KMS-11 (cell line): Measurements from ENCODE around the gene MAMDC4.

ENCODE experiments used
- H2AFZ ChIP-seq: fragments of 200-600 bp; sonication (generic); 2 replicates; pipeline ENCODE4 v1.6.1; 2016; ENCODE audit warnings: antibody characterized with exemption, mixed run types, low read depth
- H3K27ac ChIP-seq: fragments of 200-600 bp; sonication (generic); 2 replicates; pipeline ENCODE4 v1.6.1; 2016; ENCODE audit warnings: mild to moderate bottlenecking, mixed run types
- H3K27me3 ChIP-seq: fragments of 200-600 bp; sonication (generic); 2 replicates; pipeline ENCODE4 v1.6.1; 2017; ENCODE audit warnings: mild to moderate bottlenecking, low read depth, mixed run types, moderate library complexity; ENCODE audit not compliant: insufficient read depth
- H3K36me3 ChIP-seq: fragments of 200-600 bp; sonication (generic); 2 replicates; pipeline ENCODE4 v1.6.1; 2017; ENCODE audit warnings: mild to moderate bottlenecking, mixed run types; ENCODE audit not compliant: insufficient read depth
- H3K4me1 ChIP-seq: fragments of 200-600 bp; sonication (generic); 2 replicates; pipeline ENCODE4 v1.6.1; 2016; ENCODE audit warnings: mild to moderate bottlenecking, low read depth, mixed run types; ENCODE audit not compliant: poor library complexity, severe bottlenecking
- H3K4me2 ChIP-seq: fragments of 200-600 bp; sonication (generic); 2 replicates; pipeline ENCODE4 v1.7.0; 2016; ENCODE audit warnings: mild to moderate bottlenecking, mixed run types
- H3K4me3 ChIP-seq: fragments of 200-600 bp; sonication (generic); IDR thresholded peaks from 2 replicates; pipeline ENCODE4 v1.6.1; 2017; ENCODE audit warnings: low read depth, low read length, mixed read lengths; ENCODE audit not compliant: insufficient read depth
- H3K79me2 ChIP-seq: fragments of 200-600 bp; sonication (generic); 2 replicates; pipeline ENCODE4 v1.6.1; 2016; ENCODE audit warnings: low read depth, mixed run types; ENCODE audit not compliant: insufficient read depth
- H3K9ac ChIP-seq: fragments of 200-600 bp; sonication (generic); 2 replicates; pipeline ENCODE4 v1.6.1; 2016; ENCODE audit warnings: mild to moderate bottlenecking, mixed run types
- H4K20me1 ChIP-seq: fragments of 200-600 bp; sonication (generic); 2 replicates; pipeline ENCODE4 v1.6.1; 2016; ENCODE audit warnings: mild to moderate bottlenecking, mixed run types; ENCODE audit not compliant: insufficient read depth
- TF ChIP-seq, protein P1 (sequence below): fragments of 200-600 bp; sonication (generic); conservative IDR thresholded peaks from 2 replicates; pipeline ENCODE4 v1.6.1; 2017; ENCODE audit warnings: low read depth, mild to moderate bottlenecking, antibody characterized with exemption, low read length, moderate library complexity, mixed read lengths

The MAMDC4 gene

DNA sequence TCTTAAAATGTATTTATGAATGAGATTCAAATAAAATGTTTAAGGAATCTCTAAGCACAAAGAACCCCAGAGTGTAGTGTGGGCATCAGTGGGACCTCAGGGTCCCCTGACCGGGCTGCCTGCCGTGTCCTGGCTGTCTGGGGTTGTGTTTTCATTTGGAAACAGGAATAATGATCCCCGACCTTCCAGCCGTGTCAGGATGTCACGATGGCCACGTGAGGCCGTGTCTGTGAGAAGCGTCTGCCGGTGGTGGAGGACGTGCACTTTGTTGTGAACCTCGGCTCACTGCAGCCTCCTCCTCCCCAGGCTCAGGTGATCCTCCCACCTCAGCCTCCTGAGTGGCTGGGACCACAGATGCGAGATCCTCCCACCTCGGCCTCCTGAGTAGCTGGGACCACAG lies 38.5 kb downstream of the MAMDC4 start:
- TF ChIP-seq, protein P1, sequence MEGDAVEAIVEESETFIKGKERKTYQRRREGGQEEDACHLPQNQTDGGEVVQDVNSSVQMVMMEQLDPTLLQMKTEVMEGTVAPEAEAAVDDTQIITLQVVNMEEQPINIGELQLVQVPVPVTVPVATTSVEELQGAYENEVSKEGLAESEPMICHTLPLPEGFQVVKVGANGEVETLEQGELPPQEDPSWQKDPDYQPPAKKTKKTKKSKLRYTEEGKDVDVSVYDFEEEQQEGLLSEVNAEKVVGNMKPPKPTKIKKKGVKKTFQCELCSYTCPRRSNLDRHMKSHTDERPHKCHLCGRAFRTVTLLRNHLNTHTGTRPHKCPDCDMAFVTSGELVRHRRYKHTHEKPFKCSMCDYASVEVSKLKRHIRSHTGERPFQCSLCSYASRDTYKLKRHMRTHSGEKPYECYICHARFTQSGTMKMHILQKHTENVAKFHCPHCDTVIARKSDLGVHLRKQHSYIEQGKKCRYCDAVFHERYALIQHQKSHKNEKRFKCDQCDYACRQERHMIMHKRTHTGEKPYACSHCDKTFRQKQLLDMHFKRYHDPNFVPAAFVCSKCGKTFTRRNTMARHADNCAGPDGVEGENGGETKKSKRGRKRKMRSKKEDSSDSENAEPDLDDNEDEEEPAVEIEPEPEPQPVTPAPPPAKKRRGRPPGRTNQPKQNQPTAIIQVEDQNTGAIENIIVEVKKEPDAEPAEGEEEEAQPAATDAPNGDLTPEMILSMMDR = no peak
- Histone ChIP-seq H2AFZ (no peak overlapping the region), H3K4me1 (peaks cover 36% of the 10 kb centered on the region), H3K27ac (no peak overlapping the region), H3K79me2 (peaks cover 94% of the 10 kb centered on the region), H3K27me3 (no peaks in the 10 kb centered on the region), H3K4me2 (no peak overlapping the region; the same call in 1 of the 2 replicates), H4K20me1 (no peaks in the 10 kb centered on the region; the same call in 1 of the 2 replicates), H3K36me3 (no peaks in the 10 kb centered on the region; the same call in 1 of the 2 replicates), H3K4me3 (no peak overlapping the region), H3K9ac (no peak overlapping the region)

DNA sequence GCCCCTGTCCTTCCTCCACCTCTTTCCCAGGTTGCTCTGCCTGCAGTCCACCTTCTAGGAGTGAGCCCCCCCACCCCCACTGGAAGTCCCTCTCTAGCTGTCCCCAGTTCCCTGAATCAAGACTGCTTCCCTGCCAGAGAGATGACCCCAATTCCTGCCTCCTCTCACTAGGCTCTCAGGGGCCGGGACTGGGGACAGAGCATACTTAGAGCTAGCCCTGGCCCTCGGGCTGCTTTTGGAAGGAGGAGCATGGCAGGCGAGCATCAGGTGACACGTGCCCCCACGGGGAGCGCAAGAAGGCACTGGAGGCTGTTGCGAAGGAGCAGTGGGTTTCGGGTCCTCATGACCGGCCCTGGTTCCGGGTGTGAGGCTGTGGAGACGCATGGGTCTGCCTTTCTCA lies 43.9 kb downstream of the MAMDC4 start:
- Histone ChIP-seq H3K4me2 (peak overlapping the region; percentile 9; the same call in 1 of the 2 replicates), H2AFZ (no peak overlapping the region), H4K20me1 (no peaks in the 10 kb centered on the region), H3K4me1 (peaks cover 74% of the 10 kb centered on the region), H3K79me2 (peaks cover 86% of the 10 kb centered on the region), H3K9ac (no peak overlapping the region), H3K27ac (peak overlapping the region; percentile 99; the same call in 1 of the 2 replicates), H3K36me3 (peaks cover 8% of the 10 kb centered on the region; the same call in 1 of the 2 replicates), H3K4me3 (no peak overlapping the region), H3K27me3 (no peaks in the 10 kb centered on the region)
- TF ChIP-seq, protein P1 = no peak

- TF ChIP-seq, protein P1 = no peak; the same call in 1 of the 2 replicates
- peaks cover 63% of the 10 kb centered on the region for H3K79me2 ChIP-seq
- H3K4me2 ChIP-seq = peak overlapping the region; percentile 83
- H3K4me1 ChIP-seq = peaks cover 91% of the 10 kb centered on the region
- peaks cover 8% of the 10 kb centered on the region; the same call in 1 of the 2 replicates for H3K36me3 ChIP-seq
- H3K27me3 ChIP-seq = no peaks in the 10 kb centered on the region
- H3K9ac ChIP-seq = no peak overlapping the region
- H3K27ac ChIP-seq = peak overlapping the region; percentile 99
- no peak overlapping the region for H2AFZ ChIP-seq
- no peaks in the 10 kb centered on the region for H4K20me1 ChIP-seq
- H3K4me3 ChIP-seq = no peak overlapping the region
Observed at GRCh38 chr9:136898483-136899100, 46.4 kb downstream of the MAMDC4 start.

DNA sequence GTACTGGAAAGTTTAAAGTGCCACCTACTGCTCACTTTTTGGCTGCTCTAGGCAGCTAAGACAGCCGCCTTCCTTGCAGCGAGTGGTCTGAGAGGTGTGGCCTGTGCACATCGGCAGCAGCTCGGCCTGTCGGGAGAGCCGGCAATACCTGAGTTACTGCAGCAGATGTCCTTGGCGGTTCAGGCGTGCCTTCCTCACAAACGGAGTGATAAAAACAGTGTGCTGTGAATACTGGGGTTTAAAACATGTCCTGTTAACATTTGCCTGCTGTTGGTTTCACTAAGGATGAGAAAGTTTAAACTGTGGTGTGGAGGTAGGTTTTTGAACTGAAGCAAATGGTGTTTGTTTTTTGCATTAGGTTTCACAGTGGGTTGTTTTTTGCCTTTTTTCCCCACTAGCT lies 47.0 kb downstream of the MAMDC4 start:
- no peaks in the 10 kb centered on the region for H3K27me3 ChIP-seq
- H3K79me2 ChIP-seq = peaks cover 63% of the 10 kb centered on the region
- peaks cover 8% of the 10 kb centered on the region; the same call in 1 of the 2 replicates for H3K36me3 ChIP-seq
- TF ChIP-seq, protein P1 = no peak
- peaks cover 96% of the 10 kb centered on the region for H3K4me1 ChIP-seq
- H3K27ac ChIP-seq = peak overlapping the region; percentile 99
- no peak overlapping the region for H2AFZ ChIP-seq
- peak overlapping the region; percentile 8; the same call in 1 of the 2 replicates for H3K9ac ChIP-seq
- H3K4me2 ChIP-seq = peak overlapping the region; percentile 83
- no peak overlapping the region for H3K4me3 ChIP-seq
- H4K20me1 ChIP-seq = no peaks in the 10 kb centered on the region
